Inflammatory macrophage treated with lipopolysaccharide for 4 hours (primary cell): ENCODE measurements around the gene AARS2.
A peak's percentile ranks its signal among the peaks of the same experiment; 100 is the strongest.

ENCODE experiments used
- DNase-seq: peaks from one replicate; pipeline ENCODE4 v3.0.0-alpha.2; 2020

Gene AARS2

DNA sequence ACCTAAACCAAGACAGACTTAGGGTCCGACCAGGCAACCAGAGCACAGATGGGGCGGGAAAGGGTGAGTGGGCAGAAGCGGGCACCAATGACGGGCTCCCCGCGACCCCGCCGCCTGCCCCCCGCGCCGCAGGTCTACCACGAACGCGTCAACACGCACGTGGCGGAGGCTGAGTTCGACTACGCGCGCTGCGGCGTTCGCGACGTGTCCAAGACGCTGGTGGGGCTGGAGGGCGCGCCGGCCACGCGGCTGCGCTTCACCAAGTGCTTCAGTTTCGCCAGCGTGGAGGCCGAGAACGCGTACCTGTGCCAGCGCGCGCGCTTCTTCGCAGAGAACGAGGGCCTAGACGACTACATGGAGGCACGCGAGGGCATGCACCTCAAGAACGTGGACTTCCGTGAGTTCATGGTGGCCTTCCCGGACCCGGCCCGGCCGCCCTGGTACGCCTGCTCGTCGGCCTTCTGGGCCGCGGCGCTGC lies 37.8 kb downstream of the AARS2 start:
- no peak for DNase-seq

DNA sequence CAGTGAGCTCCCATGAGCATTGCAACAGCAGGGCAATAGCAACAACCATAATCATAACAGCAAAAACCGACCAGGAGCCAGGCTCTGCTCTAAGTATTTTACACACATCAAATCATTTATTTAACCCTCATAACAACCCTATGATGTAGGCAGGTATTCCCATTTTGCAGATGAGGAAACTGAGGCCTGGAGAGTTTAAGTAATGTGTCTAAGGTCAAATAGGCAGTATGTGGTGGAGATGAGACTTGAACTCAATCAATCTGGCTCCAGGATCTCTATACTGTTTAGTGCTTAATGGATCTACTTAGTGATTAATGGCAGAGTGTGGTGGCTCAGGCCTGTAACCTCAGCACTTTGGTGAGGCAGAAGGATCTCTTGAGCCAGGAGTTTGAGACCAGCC lies 39.5 kb downstream of the AARS2 start:
- DNase-seq = no peak

DNA sequence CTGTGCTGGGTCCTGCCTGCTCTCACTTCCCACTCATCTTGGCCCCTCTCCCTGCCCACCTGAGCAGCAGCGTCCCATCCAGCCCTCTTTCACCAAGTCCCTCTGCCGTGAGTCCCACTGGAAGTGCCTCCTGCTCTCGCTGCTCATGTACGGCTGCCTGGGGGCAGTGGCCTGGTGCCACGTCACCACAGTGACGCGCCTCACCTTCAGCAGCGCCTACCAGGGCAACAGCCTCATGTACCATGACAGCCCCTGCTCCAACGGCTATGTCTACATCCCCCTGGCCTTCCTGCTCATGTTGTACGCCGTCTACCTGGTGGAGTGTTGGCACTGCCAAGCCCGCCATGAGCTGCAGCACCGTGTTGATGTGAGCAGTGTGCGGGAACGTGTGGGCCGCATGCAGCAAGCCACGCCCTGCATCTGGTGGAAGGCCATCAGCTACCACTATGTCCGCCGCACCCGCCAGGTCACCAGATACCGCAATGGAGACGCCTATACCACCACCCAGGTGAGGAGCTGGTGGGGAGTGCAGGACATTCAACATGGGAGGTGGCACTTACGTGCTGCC lies 40.1 kb downstream of the AARS2 start:
- no peak for DNase-seq

DNA sequence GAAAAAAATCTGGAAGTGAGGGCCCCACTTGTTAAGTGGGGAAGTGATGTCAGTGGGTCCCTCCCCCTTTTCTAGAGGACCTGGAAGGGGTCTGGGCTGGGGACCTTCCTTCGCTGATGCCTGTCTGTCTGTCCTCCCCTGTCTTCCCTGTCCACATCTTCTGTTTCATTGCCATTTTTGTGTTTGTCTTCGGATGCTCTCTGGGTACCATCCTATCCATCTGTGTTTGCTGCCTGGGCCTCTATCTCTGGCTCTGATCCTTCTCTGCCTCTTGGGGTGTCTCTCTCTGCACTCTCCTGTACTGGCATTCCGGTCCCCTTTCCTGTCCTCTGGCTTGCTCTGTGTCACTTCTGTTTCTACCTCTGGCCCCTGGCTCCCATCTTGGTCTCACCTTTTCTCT lies 40.6 kb downstream of the AARS2 start:
- no peak for DNase-seq

DNA sequence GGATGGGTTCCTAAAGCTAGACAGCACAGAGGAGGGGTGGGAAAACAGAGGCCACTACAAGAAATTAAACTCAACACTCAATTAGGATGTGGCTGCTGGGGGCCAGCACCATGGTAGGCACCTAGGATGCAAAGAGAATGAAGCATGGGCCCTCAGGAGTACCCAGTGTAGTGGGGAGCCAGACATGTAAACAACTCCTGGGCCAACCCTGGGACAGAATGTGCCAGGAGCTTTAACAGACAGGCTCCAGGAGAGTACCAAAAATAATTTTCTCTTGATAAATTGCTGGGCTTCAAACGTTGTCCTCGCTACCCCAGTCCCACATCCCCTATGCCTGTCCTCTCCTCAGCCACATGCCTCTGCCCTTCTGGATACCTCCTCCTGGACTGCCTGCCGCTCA lies 41.2 kb downstream of the AARS2 start:
- DNase-seq = no peak

DNA sequence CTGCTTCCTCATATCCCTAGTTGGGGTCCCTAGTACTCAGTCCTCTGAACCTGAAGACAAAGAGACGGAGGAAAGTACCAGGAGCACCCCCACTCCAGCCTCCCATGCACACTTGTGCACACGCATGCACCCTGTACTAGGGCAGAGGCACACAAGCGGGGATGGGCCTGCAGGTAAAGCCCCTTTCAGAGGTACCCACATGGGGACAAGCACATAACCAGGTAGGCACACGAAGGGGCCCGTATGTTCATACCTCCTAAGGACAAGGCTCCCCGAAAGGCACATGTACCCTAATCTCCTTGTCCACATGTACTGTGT lies 41.8 kb downstream of the AARS2 start:
- DNase-seq = no peak

DNA sequence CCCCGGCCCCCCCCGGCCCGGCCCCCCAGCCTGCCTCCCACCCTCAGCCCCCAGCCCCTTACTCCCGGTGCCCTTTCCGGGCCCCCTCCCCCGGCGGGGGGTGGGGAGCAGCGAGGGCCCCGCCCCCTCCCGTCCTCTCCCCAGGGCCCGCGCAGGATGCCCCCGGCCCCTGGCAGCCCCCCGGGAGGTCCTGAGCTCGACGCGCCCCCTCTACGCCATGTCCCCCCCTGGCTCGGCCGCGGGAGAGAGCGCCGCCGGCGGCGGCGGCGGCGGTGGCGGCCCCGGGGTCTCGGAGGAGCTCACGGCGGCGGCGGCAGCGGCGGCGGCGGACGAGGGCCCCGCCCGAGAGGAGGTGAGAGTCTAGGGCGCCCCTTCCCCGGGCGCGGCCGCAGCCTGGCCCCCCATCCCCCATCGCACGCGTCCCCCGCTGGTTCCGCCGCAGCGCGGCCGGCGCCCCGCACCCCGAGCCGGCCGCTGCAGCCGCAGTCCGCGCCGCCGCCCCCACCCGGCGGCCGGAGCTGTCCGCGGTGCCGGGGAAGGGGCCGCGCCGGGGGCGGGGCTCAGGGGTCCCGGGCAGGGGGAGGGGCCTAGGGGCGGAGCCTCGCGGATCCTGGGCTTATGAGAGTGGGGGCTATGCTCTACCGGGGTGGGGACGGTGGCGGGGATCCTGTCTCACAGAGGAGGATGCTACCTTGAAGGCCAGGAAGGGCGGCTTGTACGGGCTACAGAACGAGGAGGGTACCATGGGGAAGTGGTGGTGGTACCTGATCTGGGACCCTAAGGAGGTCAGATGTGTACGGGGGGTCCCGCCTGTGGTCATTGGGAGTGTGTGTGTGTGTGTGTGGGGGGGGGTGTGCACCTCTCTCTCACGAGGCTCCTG lies 42.4 kb downstream of the AARS2 start:
- DNase-seq = no peak

DNA sequence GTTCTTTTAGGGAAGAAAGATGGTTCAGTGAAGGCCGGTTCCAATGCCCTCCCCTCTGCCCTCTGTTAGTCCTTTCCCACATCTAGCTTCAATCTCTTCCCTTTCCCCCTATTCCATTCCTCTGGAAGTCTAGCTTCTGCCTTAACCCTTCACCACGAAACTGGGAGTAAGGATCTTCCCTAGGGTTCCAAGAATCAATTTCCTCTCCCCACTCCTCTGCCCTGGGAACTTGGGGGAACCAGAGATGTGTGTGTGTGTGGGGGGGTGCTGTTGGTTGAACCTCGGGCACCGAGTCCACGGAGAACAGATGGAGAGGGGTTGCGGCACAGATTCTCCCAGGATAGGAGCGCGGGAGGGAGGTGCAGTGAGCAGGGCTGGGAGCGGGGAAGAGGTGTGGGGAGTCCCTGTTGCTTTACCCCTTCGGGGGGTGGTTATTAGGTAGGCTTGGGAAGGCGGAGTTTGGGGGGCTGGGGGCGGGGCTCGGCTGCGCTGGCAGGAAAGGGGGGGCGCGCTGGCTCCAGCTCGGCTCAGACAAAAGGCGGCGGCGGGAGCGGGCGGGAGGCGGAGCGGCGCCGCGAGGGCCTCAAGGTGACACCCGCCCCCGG lies 43.1 kb downstream of the AARS2 start, which contains the start of gene TMEM151B:
Gene TMEM151B, plus strand, starts transcription at position 530 of the 605 bp plus-strand sequence. CDS start 293 bp downstream, outside the sequence.
- no peak for DNase-seq

DNA sequence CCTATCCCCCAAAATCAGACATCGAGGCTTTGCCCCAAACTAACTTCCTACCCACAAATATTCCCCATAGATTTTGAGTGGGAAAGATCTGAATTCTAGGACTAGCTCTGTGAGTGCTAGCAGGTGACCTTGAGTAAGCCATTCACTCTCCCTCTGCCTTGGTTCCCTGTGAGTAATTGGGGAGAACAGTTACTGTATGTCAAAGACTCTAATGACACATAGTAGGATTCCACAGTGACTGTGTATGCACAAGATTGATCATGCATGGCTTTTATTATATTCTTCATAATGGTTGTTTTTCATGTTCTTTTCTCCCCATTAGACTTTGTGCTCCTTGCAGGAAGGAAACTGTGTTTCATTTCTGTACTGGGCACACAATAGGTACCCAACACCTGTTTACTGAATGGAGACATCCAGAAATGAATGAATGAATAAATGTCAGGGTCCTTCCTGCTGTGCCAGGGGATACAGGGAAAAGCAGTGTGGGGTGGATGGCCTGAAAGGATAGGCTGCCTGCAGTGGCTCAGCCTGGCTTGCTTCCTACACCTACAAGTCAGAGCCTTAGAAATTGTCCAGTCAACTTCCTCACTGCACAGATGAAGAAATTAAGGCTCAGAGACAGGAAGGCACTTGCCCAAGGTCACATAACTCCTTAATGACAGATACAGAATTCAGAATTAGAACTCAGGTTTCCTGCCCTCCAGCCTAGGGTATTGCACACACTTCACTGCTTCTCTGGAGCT lies 43.8 kb downstream of the AARS2 start:
- DNase-seq = peak; percentile 60

DNA sequence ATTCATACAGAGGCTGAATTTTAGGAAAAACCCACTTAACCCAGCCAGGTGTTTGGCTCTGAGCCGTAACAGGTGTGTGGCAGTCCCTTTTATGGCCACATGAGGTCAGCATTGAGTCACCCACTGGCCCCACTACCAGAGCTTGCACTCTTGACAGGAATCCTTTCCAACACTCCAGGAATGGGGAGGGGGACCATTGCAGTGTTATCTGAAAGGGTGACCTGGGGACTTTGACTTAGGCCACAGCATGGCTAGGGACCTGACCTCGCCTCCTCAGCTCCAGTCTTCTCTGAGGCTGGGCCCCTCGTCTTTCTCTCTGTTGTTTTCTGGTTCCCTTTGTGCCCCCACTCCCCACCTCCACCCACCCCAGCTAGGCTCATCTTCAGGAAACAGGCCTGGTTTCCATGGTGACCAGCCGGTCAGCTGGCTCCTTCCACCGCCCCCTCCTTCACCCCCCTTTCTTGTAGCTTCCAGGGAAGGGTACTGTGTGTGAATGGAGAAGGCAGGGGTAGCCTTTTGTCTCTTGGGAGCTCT lies 45.0 kb downstream of the AARS2 start:
- DNase-seq = no peak

DNA sequence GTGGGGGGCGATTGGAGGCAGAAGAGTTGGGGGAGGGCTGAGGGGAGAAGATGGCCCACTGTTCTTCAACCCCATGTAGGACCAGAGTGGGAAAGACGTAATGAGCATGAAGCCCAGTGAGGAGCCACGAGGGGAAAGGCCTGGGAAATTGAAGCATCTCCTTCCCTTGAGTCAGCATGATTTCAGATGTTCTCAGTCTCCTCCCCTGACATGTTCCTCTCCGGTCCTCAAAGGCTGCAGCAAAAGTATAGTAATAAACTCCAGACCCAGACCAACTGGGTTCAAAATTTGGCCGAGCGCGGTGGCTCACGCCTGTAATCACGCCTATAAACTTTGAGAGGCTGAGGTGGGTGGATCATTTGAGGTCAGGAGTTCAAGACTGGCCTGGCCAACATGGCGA lies 45.9 kb downstream of the AARS2 start:
- no peak for DNase-seq

DNA sequence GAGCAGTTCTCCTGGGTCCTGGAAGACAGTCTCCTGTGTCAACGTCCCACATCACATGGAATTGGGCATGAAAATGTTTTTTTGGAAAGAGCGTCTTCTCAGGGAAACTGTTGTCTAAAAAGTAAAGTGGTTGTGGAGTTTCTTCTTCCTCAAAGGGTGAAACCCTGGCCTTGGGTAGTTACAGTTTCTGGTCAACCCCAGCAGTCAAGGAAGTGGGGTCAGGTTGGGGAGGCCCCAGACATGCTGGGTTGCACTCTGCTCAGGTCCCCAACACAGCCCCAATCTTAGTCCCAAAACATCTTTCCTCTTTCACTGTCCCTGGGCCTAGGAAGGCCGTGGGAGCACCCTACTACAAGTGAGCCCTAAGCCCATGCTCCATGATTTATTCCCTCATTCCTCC lies 46.8 kb downstream of the AARS2 start:
- no peak for DNase-seq

DNA sequence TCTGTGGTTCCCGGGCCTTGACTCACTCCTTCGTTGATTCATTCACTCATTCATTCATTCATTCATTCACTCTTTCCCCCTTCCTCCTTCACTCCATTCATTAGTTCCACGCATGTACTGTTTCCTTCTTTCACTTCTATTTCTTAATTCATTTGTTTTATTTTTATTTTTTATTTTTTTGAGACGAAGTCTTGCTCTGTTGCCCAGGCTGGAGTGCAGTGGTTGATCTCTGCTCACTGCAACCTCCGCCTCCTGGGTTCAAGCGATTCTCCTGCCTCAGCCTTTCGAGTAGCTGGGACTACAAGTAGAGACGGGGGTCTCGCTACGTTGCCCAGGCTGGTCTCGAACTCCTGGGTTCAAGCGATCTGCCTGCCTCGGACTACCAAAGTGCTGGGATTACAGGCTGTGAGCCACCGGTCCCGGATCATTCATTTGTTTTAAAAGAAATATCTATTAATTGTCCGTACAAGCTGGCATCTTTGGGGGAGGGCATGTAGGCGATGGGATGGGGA lies 47.4 kb downstream of the AARS2 start:
- no peak for DNase-seq

DNA sequence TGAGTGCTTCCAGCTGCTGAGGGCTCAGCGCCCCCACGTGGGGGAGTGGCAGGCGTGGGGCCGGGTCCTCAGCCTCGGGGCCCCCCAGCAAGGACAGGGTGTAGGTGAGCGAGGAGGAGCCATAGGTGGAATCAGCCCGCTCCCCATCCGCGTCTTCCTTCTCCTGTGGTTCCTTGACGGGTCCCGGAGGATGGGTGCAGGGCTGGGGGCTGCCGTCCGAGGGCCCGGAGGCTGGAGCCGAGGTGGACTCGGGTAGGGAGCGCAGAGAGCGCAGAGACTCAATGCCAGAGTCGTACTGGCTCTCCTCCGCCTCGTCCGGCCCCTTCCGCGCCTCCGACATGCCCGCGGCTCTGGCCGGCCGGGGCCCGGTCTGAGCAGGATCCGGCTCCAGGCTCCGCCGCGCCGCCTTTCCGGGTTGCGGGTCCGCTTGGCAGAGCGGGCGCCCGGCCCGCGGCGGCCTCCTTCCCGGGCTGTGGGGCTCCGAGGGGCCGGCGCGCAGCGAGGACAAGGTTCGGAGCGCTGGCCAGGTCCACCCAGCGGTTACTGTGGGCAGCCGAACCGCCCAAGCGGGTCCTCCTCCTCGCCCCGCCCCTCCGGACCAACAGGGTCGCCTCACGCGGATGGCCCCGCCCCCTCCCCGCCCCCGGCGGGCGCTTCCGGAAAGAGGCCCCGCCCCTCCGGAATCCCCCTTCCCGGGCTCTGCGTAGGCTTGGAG lies 48.0 kb downstream of the AARS2 start, which contains the start of gene NFKBIE:
Gene NFKBIE, minus strand, starts transcription at position 545 of the 715 bp plus-strand sequence. Its CDS starts 205 bp downstream, at position 340.
- DNase-seq = peak; percentile 97

DNA sequence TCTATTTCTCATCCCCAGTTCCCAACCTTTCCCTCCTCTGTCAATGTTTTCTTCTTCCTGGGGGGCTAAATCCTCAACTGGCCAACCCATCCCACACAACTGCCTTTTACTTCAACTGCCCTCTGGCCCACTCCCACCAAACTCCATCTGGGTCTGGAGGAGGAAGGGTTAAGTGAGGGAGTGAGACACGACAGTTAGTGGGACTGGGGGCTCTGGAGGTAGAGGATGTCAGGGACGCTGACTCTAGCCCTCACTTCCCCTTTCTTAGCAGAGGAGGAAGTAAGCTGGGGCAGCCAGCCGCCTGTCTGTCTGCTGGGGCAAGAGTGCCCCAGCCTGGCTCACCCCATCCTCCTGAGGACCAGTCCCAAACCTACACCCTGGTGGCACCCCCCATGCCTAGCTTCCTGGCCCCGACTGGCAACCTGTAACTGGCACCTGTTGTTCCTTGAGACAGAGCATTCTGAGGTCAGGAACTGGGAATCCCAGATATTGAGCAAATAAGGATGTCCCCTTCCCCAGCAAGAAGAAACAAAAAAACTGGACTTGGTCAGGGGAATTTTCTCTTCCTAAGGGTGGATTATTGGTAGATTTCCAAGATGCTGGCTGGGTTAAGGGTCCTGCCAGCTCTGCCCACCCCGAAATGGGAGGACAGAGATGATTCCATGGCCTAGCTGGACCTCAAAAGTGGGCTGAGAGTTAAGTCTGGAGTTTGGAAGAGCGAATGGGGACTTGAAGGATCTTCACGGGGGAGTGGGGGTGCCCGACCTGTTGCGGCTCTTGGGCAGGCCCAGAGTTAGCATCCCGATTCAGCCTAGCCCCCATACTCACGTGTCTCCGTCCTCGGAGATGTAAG lies 48.8 kb downstream of the AARS2 start:
- DNase-seq = peak; percentile 87

DNA sequence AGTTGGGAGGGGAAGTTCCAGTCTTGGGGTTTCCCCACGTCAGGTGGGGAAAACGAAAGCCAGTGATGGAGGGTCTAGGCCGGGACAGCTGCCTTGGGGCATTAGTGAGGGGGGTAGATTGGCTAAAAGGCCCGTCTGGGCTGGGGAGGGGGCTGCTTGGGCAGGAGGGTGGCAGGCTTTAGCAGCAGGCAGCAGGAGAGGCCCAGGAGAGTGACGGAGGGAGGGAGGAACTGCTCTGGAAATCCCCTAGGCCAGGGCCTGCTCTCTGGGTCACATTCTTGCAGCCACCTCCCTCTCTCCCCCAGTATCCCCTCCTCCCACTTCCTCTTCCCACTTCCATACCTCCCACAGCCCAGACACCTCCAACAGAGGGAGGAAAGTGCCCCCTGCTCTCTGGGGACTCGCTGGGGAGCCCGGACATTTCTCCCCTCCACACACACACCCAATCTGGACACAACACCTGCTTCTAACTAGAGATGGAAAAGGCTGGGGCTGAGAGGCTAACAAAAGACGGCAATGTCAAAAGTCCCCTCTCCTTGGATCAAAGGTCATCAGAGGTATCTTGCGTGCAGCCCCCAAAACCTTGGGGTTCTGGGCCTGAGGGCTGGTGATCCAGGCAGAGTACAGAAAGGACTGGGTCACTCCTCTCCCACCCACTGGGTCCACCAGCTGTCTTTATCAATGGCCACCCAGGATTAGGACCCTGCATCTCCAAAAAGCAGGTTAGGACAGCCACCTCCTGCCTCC lies 49.6 kb downstream of the AARS2 start:
- peak; percentile 74 for DNase-seq

DNA sequence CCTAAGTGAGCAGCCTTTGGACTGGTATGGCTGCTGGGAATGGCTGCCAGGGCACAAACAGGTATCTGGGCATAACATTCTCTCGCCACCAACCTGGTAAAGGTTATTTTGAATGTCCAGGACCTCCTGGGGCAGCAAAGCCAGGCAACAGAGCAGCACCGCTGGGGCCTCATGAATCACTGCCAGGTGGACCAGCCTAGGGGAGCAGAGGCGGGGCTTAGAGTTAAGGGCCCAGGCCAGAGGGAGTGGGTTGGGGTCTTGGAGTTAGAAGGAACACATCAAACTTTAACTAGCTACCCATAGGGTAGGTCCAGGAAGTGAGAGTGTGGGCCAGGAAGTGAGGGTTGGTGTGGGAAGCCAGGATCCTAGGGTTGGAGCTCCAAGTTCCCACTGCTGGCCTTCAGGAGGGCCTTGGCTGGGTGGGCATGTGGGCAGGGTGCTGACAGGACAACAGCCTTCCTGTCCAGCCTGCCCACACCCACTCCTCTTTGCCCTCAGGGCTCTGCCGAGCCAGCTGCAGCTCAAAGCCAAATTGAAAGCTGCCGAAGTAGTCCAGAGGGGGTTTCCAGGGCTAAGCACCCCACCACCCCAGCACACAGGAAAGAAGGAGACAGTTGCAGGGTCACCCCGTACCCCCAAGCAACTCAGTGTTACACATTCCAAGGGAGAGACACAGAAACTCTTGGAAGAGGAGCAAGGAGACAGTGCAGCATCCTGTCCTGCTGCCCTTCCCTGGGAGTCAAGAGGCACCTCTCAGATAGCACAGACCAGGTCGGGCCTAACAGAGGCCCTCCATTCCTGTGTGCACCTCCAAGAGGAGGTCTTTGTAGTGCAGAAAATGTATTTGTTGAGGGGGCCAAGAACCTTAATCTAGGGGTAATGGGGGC lies 50.4 kb downstream of the AARS2 start:
- no peak for DNase-seq

DNA sequence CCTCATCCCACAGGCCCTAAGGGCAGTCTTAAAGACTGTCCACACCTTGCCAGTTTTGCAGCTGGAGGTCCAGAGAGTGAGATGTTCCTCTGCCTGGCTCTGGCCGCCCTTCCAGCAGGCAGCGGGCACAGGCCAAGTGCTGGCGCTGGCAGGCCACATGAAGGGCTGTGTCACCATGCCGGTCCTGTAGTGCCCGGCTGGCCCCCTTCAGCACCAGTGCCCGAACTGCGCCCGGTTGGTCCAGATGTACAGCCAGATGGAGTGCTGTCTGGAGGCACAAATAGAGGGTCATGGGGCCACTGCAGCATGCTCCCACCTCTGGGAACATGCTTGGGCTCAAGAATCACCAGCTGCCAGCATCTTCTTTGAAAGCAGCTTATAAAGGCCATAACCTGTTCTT lies 51.6 kb downstream of the AARS2 start:
- DNase-seq = no peak
